Astrocyte (in vitro differentiated cells and primary cell): ENCODE results near the gene CDK8. TPM values are rescaled to one million over a fixed set of nuclear protein-coding genes. Genes with fewer than 3 reads are reported as not detected.

Source experiments
- DNase-seq: peaks from one replicate; pipeline ENCODE4 v3.0.0-alpha.2; 2010; ENCODE audit warnings: low read depth
- FAIRE-seq: peaks from 2 replicates; lab custom pipeline; 2011; peaks lifted over from hg19 to GRCh38; lab: Jason Lieb, UNC
- H2AFZ ChIP-seq: 2 replicates; pipeline ENCODE4 v1.6.0; 2012; ENCODE audit warnings: low read depth, low read length, inconsistent platforms
- H3K27ac ChIP-seq: 2 replicates; pipeline ENCODE4 v1.5.1; 2011; ENCODE audit warnings: low read depth, low read length, inconsistent platforms
- H3K27me3 ChIP-seq: 2 replicates; pipeline ENCODE4 v1.6.0; 2011; ENCODE audit warnings: low read length, inconsistent platforms; ENCODE audit not compliant: insufficient read depth
- H3K36me3 ChIP-seq: 2 replicates; pipeline ENCODE4 v1.5.1; 2011; ENCODE audit warnings: low read length, inconsistent platforms; ENCODE audit not compliant: insufficient read depth
- H3K4me1 ChIP-seq: 2 replicates; pipeline ENCODE4 v1.5.1; 2011; ENCODE audit warnings: low read length, inconsistent platforms; ENCODE audit not compliant: insufficient read depth
- H3K4me2 ChIP-seq: 2 replicates; pipeline ENCODE4 v1.6.0; 2012; ENCODE audit warnings: low read length, inconsistent platforms
- H3K4me3 ChIP-seq: 2 replicates; pipeline ENCODE4 v1.5.1; 2011; ENCODE audit warnings: low read depth, mild to moderate bottlenecking, low read length, inconsistent platforms; ENCODE audit not compliant: insufficient read depth
- H3K79me2 ChIP-seq: 2 replicates; pipeline ENCODE4 v1.6.0; 2012; ENCODE audit warnings: mild to moderate bottlenecking, low read length, inconsistent platforms; ENCODE audit not compliant: insufficient read depth
- H3K9ac ChIP-seq: 2 replicates; pipeline ENCODE4 v1.6.0; 2012; ENCODE audit warnings: mild to moderate bottlenecking, low read length, inconsistent platforms
- H3K9me3 ChIP-seq: 2 replicates; pipeline ENCODE4 v1.5.1; 2012; ENCODE audit warnings: low read depth, mild to moderate bottlenecking, low read length, inconsistent platforms; ENCODE audit not compliant: insufficient read depth
- H4K20me1 ChIP-seq: 2 replicates; pipeline ENCODE4 v1.6.0; 2012; ENCODE audit warnings: low read length, inconsistent platforms; ENCODE audit not compliant: insufficient read depth
- H3K27ac Mint-ChIP-seq: one replicate; pipeline ENCODE4 v1.8.0; 2021; ENCODE audit warnings: mild to moderate bottlenecking, mixed read lengths; ENCODE audit not compliant: unreplicated experiment
- H3K27me3 Mint-ChIP-seq: one replicate; pipeline ENCODE4 v1.8.0; 2021; ENCODE audit warnings: low read depth, mixed read lengths; ENCODE audit not compliant: unreplicated experiment
- H3K36me3 Mint-ChIP-seq: one replicate; pipeline ENCODE4 v1.8.0; 2021; ENCODE audit warnings: low read depth, mixed read lengths; ENCODE audit not compliant: unreplicated experiment
- H3K4me1 Mint-ChIP-seq: one replicate; pipeline ENCODE4 v1.8.0; 2021; ENCODE audit warnings: low read depth, mixed read lengths; ENCODE audit not compliant: unreplicated experiment
- H3K4me3 Mint-ChIP-seq: one replicate; pipeline ENCODE4 v1.8.0; 2021; ENCODE audit warnings: mild to moderate bottlenecking, moderate library complexity, mixed read lengths; ENCODE audit not compliant: unreplicated experiment
- H3K9me3 Mint-ChIP-seq: one replicate; pipeline ENCODE4 v1.8.0; 2021; ENCODE audit warnings: mild to moderate bottlenecking, mixed read lengths; ENCODE audit not compliant: unreplicated experiment
- CTCF ChIP-seq: IDR thresholded peaks from 2 replicates; pipeline ENCODE4 v1.5.1; 2011; ENCODE audit warnings: low read depth, mild to moderate bottlenecking, inconsistent platforms, low read length, moderate library complexity; ENCODE audit not compliant: insufficient read depth
- EZH2 ChIP-seq: IDR thresholded peaks from 2 replicates; pipeline ENCODE4 v1.6.1; 2012; ENCODE audit warnings: mild to moderate bottlenecking, low read length, inconsistent platforms; ENCODE audit not compliant: insufficient read depth
- total RNA-seq: library from RNA; stranded (reverse); gene quantifications from 2 replicates; pipeline ENCODE4 v1.2.1, GENCODE V29; 2021

CDK8 gene
- total RNA-seq, 1 donor from 2014 or later, result 32.4 TPM

- Mint-ChIP-seq H3K4me3 (no peak overlapping the region), H3K9me3 (no peaks in the 10 kb centered on the region), H3K27ac (no peak overlapping the region), H3K36me3 (no peaks in the 10 kb centered on the region), H3K27me3 (no peaks in the 10 kb centered on the region), H3K4me1 (peaks cover 1% of the 10 kb centered on the region)
- Histone ChIP-seq H2AFZ (no peak overlapping the region), H3K36me3 (no peaks in the 10 kb centered on the region), H3K9me3 (no peaks in the 10 kb centered on the region), H3K27ac (no peak overlapping the region), H4K20me1 (no peaks in the 10 kb centered on the region), H3K79me2 (no peaks in the 10 kb centered on the region), H3K4me2 (no peak overlapping the region), H3K4me3 (no peak overlapping the region), H3K4me1 (no peaks in the 10 kb centered on the region), H3K27me3 (no peaks in the 10 kb centered on the region), H3K9ac (no peak overlapping the region)
- no peak for FAIRE-seq
- DNase-seq, result no peak
- no peak for TF ChIP-seq CTCF
- TF ChIP-seq EZH2, result no peak
These were observed 95.0 kb downstream of the CDK8 start for GRCh38 chr13:26348966-26349365.

GRCh38 chr13:26362261-26362660 is 108.3 kb downstream of the CDK8 start:
- Histone ChIP-seq H4K20me1 (no peaks in the 10 kb centered on the region), H3K9me3 (no peaks in the 10 kb centered on the region), H3K9ac (no peak overlapping the region), H3K27me3 (no peaks in the 10 kb centered on the region), H3K4me1 (no peaks in the 10 kb centered on the region), H3K27ac (no peak overlapping the region), H3K4me3 (no peak overlapping the region), H3K36me3 (no peaks in the 10 kb centered on the region), H3K4me2 (no peak overlapping the region), H2AFZ (no peak overlapping the region), H3K79me2 (no peaks in the 10 kb centered on the region)
- Mint-ChIP-seq H3K4me1 (peaks cover 1% of the 10 kb centered on the region), H3K36me3 (no peaks in the 10 kb centered on the region), H3K27ac (no peak overlapping the region), H3K9me3 (no peaks in the 10 kb centered on the region), H3K27me3 (no peaks in the 10 kb centered on the region), H3K4me3 (no peak overlapping the region)
- DNase-seq, result no peak
- no peak for TF ChIP-seq EZH2
- no peak for TF ChIP-seq CTCF
- peak; percentile 26 for FAIRE-seq

- TF ChIP-seq EZH2 (no peak), CTCF (no peak)
- no peak for FAIRE-seq
- no peak overlapping the region for H3K4me3 Mint-ChIP-seq
- Histone ChIP-seq H3K36me3 (no peaks in the 10 kb centered on the region), H3K9ac (no peak overlapping the region), H3K9me3 (no peaks in the 10 kb centered on the region), H3K4me1 (no peaks in the 10 kb centered on the region), H3K27me3 (no peaks in the 10 kb centered on the region), H3K4me2 (no peak overlapping the region), H2AFZ (no peak overlapping the region), H3K79me2 (no peaks in the 10 kb centered on the region), H3K4me3 (no peak overlapping the region), H3K27ac (no peak overlapping the region), H4K20me1 (no peaks in the 10 kb centered on the region)
- no peaks in the 10 kb centered on the region for H3K4me1 Mint-ChIP-seq
- no peaks in the 10 kb centered on the region for H3K9me3 Mint-ChIP-seq
- DNase-seq, result no peak
- peaks cover 2% of the 10 kb centered on the region for H3K36me3 Mint-ChIP-seq
- H3K27ac Mint-ChIP-seq, result no peak overlapping the region
- H3K27me3 Mint-ChIP-seq, result no peaks in the 10 kb centered on the region
These were observed 116.6 kb downstream of the CDK8 start for GRCh38 chr13:26370553-26370952.
